LHCN-M2 (cell line): ENCODE results near the gene IDI1. TPM values are rescaled to one million over a fixed set of nuclear protein-coding genes. Genes with fewer than 3 reads are reported as not detected.
"Not testable (repeated sequence)": the region's sequence is repeated elsewhere in the genome, so short reads cannot be mapped to it uniquely, and the experiment has no call there.

Experiments used
- DNase-seq: peaks from one replicate; pipeline ENCODE4 v3.0.0-alpha.2; 2012; ENCODE audit warnings: low read depth
- polyA plus RNA-seq: library from polyadenylated mRNA; unstranded; fragments of >200 nt; gene quantifications from one replicate; pipeline ENCODE4 v1.2.1, GENCODE V29; 2012; ENCODE audit warnings: missing spikeins
- total RNA-seq: library from RNA; depleted of rRNA; stranded (reverse); fragments of >200 nt; gene quantifications from 2 replicates; pipeline ENCODE4 v1.2.3, GENCODE V29; 2014; rRNA removed

Gene IDI1
- 65.2 and 74.3 TPM in 2 replicates for total RNA-seq
- 46.4 TPM for polyA plus RNA-seq

GRCh38 chr10:1048732-1049424 lies at the start of gene IDI1:
Gene IDI1 (minus strand): TSS chr10:1049119. CDS start chr10:1049003, 116 bp downstream.
- peak; percentile 99 for DNase-seq

- no peak for DNase-seq
These were observed 48.5 kb upstream of the IDI1 start for GRCh38 chr10:1097436-1097835.

- DNase-seq = no peak
These were observed 47.5 kb upstream of the IDI1 start for GRCh38 chr10:1096287-1096889.

GRCh38 chr10:1095498-1095897 lies 46.6 kb upstream of the IDI1 start:
- no peak for DNase-seq

GRCh38 chr10:1094112-1095057 lies 45.5 kb upstream of the IDI1 start:
- no peak for DNase-seq

GRCh38 chr10:1093696-1094095 lies 44.8 kb upstream of the IDI1 start:
- no peak for DNase-seq

GRCh38 chr10:1090696-1091095 lies 41.8 kb upstream of the IDI1 start:
- no peak for DNase-seq

GRCh38 chr10:1089017-1089689 lies 40.2 kb upstream of the IDI1 start:
- no peak for DNase-seq

- DNase-seq = no peak
These were observed 37.9 kb upstream of the IDI1 start for GRCh38 chr10:1086787-1087186.

- DNase-seq = no peak
These were observed 36.3 kb upstream of the IDI1 start for GRCh38 chr10:1085258-1085657.

GRCh38 chr10:1084011-1084950 lies 35.4 kb upstream of the IDI1 start:
- DNase-seq = peak; percentile 7

GRCh38 chr10:1083581-1083980 lies 34.7 kb upstream of the IDI1 start:
- no peak for DNase-seq

GRCh38 chr10:1078668-1079067 lies 29.7 kb upstream of the IDI1 start:
- DNase-seq = no peak

- no peak for DNase-seq
These were observed 25.9 kb upstream of the IDI1 start for GRCh38 chr10:1074748-1075308.

- DNase-seq = no peak
These were observed 25.3 kb upstream of the IDI1 start for GRCh38 chr10:1074052-1074747.

GRCh38 chr10:1070919-1071318 lies 22.0 kb upstream of the IDI1 start:
- no peak for DNase-seq

GRCh38 chr10:1068380-1069361 lies 19.8 kb upstream of the IDI1 start:
- DNase-seq = no peak

- not testable (repeated sequence) for DNase-seq
These were observed 17.8 kb upstream of the IDI1 start for GRCh38 chr10:1066734-1067133.

- no peak for DNase-seq
These were observed 16.0 kb upstream of the IDI1 start for GRCh38 chr10:1064964-1065247.
